DMS153 (cell line): ENCODE results near the gene TBX19.

ENCODE experiments used
- DNase-seq: peaks from one replicate; lab custom pipeline; 2025; lab: John Stamatoyannopoulos, UW

Gene TBX19

DNA sequence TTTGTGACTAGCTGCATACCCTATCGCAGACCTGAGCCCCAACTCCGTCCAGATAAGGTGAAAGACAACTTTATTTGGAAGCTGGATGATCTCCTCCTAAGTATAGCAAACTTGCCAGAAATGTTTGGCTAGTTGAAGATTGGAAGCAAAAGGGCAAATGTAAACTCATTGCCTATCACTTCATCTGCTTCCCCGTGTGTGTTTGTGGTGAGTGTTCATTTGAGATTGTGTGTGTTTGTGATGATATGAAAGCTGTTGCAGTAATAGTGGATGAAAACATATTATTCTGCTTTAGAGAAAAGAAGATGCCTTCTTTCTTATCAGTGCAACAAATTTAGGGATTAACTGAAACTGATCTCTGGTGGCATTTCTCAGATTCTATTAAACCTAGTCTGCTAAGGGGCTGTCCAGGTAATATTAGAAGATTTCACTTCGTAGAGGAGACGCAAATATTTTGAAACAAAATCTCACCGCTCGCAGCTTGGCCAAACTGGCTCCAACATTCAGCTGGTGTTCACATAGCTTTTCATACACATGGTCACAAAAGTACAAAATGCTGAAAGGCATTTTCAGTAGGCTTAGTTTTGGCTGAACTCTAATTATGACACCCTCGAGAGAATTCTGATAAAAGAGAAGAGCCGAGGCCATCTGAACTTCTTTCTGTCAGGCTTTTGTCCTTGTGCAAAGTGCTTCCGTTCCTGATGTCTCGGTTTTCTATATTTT is 1.1 kb downstream of the TBX19 start:
- no peak for DNase-seq

DNA sequence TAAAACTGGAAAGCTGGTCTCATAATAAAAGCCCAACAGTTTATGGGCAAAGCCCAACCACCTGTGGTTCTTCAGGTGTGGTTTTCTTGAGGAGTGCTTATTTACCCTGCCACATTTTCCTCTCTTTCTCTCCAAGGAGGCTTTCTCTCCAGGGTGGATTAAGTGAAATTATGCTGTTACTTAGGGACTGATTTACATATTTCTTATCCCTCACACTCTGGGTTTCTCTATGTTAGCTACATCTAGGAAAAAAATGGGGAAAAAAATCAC is 4.8 kb downstream of the TBX19 start:
- DNase-seq, result peak; percentile 74

DNA sequence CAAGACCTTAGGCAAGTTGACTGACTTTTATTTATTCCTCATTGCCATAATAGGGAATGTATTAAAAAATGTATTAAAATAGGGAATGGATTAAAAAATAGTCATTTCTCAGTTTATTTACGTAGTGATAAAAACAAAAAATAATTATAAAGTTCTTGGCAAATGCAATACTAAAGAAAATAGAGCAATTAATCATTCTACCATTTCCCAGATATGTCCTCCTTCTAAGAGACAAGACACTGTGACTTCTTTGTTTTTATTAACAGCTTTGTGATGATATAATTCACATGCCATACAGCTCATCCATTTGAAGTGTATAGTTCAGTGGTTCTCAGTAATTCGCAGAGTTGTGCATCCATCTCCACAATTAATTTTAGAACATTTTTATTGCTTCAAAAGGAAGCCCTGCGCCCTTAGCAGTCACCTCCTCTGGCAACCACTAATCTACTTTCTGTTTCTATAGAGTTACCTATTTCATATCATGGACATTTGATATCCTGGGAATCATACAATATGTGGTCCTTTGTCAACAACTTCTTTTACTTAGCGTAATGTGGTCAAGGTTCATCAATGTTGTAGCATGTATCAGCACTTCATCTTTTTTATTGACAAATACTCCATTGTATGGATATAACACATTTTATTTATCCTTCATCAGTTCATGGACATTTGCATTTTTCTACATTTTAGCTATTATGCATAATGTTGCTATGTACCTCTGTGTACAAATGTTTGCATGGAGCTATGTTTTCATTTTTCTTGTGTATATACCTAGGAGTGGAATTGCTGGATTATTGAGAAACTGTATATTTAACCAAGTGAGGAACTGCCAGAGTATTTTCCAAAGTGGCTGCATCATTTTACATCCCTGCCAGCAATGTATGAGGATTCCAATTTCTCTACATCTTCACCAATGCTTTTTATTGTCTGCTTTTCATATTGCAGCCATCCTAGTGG is 5.6 kb downstream of the TBX19 start:
- DNase-seq, result no peak

DNA sequence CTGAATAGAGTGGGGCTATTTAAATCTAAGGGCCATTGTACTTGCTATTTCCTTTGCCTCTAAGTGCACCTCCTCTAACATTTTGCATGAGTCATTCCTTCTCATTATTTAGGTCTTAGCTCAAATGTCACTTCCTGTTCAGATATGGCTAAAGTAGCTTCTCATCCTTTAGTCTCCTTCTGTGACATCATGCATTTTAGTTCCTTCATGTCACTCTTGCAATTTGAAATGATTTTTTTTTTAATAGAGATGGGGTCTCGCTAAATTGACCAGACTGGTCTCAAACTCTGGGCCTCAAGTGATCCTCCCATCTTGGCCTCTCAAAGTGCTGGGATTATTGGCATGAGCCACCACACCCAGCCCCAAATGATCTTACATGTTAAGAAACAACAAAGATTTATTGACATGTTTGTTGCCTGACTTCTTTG is 6.6 kb downstream of the TBX19 start:
- DNase-seq, result peak; percentile 38

DNA sequence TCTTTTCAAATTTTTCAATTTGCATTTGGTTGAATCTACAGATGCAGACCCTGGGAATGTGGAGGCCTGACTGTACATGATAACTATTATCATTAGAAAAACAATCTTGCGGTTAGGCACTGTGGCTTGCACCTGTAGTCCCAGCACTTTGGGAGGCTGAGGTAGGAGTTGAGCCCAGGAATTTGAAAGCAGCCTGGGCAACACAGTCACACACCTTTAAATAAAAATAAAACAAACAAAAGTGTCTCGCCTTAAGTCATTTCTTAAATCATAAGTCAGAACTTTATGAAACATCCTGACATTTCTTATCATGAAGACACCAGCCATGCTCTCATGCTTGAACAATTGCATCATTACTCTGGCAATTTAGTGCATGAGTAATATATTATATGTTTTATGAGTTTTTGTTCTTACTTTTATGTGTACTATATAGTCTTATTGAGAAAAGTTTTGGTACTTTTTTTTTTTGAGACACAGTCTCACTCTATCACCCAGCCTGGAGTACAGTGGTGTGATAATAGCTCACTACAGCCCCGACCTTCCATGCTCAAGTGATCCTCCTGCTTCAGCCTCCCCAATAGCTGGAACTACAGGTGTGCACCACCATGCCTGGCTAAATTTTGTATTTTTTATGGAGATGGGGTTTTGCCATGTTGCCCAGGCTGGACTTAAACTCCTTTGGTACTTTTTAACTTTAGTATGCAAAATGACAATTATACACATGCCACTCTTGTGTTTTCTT is 7.8 kb downstream of the TBX19 start:
- no peak for DNase-seq

DNA sequence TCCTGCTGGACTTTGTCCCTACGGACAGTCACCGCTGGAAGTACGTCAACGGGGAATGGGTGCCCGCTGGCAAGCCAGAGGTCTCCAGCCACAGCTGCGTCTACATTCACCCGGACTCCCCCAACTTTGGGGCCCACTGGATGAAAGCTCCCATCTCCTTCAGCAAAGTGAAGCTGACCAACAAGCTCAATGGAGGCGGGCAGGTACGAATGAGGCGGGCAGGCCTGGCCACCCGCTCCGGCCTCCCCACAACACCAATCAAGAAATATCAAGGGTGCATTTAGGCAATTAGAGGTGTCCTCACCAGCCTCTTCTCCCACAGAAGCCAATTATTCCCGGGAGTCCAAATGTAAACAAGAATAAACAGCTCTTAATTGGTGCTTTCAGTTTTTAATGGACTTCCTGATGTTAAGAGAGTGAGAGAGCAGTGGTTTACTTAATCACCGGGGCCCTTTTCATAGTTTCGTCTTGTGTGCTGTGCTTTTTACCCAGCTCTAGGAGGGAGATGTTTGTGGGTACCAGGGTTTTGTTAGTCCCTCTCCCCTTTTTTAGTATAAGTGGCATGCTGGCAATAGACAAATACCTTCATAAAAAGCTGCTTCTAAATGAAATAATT is 10.7 kb downstream of the TBX19 start:
- peak; percentile 75 for DNase-seq

DNA sequence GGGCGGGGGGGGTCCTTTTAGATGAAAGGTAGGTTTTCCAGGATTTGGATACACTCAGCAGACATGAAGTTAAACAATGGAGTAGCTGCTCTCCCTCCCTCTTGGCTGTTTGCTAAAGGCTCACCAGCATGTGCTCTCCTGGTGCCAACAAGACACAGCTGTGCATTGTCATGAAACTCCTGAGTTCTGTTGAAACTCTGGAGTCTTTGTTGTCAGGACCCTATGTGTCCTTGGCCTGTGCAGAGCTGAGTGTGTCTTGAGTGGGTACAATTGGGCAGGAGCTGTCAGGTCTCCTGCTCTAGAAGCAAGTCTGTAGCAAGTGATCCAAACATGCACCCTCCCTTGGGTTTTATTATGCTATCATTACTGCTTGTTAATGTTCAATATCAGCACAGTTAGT is 12.7 kb downstream of the TBX19 start:
- DNase-seq, result no peak

DNA sequence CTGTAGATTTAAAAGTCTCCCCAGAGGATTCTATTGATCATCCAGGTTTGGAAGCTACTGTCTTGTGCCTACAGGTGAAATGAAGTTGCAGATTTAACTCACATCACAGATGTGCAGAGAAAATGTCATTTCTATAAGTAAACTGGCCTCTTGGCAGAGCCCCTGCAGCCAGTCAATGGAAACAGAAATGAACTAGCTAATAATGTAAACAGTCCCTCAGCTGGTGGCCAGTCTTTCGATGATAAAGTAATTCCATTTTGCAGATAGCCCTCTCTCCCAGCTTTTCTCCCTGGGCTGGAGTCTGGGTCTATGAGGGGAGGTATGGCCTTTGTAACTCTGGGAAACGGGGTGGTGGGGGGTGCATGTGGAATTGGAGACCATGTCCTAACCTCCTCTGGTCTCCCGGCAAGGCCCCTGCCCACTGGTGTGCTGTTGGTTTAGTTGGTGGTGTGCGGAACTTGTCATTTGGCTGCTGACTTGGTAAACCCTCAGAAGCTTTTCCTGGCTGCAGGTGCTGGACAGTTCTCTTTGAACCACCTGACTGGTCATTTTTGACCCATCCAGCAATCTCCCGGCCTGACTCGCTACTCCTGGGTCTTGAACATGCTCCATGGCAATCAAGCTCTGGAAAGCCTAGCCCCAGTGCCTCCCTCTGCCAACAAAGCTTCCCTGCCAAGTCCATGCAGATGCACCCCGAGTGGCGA is 14.9 kb downstream of the TBX19 start:
- no peak for DNase-seq

DNA sequence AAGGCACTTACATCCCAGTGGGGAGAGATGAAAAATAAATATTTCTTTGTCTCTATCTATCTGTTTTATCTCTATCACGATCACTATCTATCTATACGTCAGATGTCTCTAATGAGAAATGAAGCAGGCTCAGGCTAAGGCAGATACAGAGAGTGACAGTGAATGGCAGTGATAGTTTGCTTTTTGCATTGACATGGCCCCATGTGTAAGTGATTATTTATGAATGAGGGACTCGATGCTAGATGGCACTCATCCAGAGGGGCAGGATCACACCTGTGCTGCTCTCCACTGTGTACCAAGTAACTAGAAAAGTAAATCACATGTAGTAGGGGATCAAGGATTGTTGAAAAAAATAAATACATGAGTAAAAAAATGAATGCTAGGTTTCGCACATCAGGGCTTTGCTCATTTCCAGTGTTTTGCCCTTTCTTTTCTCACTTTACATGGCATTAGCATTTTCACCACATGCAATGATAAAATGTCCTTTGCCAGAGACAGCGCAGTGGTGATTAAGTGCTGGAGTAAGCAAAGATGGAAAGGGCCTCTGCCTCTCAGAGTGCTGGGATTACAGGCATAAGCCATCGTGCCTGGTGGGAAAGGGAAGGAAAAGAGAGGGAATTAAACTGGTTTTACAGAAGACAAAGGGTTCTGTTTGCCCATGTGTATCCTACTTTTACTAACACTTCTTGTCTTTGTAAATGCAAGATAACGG is 16.5 kb downstream of the TBX19 start:
- no peak for DNase-seq

DNA sequence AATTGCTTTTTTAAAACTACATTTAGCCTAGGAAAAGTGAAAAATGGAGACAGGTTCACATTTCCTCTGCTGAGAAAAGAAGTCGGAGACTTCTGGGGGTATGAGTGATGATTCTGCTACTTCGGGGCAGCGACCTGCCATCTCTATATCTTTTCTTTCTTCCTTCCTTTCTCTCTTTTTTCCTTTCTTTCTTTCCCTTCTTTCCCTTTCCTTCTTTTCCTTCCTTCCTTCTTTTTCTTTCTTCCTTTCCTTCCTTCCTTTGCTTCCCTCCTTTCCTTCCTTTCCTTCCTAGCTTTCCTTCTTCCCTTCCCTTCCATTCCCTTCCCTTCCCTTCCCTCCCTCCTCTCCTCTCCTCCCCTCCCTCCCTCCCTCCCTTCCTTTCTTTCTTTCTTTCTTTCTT is 17.8 kb downstream of the TBX19 start:
- no peak for DNase-seq

DNA sequence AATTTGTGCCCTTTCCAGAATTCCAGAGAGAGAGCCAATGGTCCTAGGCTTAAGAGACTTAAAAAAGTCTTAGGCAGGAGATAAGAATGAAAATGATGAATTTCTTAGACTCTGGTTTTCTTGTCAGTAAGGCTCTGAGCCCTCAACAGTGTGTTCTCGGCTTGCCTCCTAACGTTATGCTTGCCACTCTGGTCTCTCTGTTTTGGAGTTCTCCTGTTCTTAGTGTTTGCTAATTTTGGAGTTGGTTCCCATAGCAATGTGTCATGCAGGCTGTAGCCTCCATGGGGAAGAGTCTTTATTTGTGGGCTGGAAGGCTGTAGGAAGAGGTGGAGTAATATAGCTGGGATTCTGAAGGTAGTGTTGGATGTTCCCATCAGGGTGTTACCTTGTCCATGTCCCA is 19.9 kb downstream of the TBX19 start:
- no peak for DNase-seq

DNA sequence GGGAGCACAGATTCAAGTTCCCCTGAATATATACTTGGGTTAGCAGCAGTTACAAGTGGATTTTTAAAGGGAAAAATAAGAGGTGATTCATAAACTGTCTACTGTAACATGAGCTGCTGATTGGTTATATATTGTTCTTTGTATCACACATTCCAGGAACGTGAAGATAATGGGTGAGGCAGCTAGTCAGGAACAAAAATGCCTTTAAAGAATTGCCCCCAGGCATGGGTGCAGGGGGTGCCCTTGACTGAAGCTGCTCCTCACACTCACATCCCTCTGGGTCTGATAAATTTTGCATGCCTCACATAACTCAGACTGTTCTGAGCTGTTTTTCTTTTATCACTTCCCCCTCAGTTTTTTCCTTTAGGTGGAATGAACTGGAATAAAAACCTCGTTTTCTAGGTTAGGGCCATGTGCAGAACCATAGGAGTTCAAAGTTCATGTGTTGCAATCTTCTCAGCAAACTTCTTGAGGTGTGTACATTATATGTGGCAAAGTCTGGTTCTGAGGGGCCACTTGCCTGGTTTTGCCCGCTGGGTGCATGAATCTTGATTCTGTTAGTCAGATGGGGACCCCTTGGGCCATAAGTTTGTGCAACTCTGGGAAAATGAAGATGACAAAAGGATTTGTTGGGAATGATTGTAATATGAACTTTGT is 21.1 kb downstream of the TBX19 start:
- DNase-seq, result no peak

DNA sequence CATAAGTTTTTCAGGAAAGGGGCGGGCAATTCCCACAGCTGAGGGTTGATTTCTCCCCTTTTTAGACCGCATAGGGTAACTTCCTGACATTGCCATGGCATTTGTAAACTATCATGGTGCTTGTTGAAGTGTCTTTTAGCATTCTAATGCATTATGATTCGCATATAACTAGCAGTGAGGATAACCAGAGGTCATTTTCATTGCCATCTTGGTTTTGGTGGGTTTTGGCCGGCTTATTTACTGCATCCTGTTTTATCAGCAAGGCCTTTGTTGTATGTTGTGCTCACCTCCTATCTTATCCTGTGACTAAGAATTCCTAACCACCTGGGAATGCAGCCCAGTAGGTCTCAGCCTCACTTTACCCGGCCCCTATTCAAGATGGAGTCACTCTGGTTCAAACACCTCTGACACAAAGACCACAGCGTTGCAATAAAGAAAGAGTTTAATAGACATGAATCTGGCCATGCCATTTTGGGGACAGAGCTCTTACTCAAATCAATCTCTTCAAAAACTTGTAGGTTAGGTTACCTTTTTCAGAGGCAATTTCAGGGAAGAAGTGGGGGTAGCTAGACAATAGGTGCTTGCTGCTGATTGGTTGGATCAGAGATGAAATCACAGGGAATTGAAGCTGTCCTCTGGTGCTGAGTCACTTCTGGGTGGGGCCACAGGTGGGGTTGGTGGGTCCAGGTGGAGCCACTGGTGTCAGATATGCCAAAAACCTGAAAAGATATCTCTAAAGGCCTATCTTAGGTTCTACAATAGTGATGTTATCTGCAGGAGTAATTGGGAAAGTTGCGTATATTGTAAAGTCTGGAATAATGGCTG is 23.3 kb downstream of the TBX19 start:
- DNase-seq, result no peak

DNA sequence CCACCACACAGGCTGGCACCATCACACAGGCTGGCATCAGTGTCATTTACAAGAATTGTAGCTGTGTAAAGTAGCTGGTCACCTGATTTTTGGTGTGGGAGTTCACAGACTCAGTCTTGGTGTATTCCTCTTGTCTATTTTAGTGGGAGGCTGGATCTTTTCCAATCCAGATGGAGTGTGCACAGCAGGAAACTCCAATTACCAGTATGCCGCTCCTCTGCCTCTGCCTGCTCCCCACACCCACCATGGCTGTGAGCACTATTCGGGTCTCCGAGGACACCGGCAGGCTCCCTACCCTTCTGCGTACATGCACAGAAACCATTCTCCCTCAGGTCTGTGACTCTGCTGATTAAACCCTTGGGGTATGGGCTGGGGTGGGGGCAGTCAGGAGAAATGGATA is 24.2 kb downstream of the TBX19 start:
- DNase-seq, result no peak

DNA sequence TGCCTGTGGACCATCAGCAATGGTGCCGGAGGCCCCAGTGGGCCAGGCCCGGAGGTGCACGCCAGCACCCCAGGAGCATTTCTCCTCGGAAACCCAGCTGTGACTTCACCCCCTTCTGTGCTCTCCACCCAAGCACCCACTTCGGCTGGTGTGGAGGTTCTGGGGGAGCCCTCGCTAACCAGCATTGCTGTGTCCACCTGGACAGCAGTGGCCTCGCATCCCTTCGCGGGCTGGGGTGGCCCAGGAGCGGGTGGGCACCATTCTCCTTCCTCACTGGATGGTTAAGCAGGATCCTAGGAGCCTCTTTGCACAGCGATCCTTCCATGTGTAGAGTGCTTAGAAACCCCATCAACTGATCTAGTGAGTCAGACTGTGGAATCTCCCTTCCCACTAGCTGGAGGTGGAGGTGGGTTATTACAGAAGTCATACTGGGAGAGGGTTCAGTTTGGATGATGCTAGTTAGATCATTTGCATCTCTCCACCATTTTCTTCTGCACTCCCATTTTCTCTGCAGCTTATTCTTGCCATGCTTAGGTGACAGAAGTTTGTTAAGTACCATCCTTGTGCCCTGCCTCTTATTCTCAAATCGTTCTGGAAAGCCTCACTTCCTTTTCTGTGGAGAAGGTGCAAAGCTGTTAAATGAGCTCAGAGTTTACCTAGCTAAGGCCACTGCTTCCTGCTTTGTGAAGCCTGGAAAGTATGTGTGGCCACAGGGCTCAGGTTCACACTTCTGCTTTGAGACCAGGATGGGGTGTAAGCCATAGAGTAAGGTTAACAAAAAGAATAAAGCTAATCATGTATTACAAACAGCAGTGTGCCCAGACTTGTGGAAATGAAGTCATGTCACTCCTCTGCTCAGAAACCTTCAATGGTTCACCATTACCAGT is 32.3 kb downstream of the TBX19 start:
- peak; percentile 8 for DNase-seq

DNA sequence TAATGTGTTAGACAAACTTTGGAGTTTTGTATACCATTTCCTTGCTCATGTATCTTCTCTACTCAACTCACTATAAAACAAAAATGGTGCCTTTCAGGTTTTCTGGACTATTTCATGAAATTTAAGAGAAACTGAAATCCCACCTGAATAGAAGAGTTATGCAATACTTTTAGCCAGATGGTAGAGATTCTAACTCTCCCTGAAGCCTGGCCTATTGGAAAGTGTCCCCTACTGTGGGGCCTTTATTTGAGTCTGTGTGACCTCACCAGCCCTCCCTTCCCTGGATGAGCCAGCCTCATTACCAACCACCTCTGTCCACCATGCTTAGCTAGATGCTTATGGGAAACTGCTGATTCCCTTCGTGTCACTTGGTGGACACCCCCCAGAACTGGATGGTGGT is 35.5 kb downstream of the TBX19 start:
- DNase-seq, result no peak

DNA sequence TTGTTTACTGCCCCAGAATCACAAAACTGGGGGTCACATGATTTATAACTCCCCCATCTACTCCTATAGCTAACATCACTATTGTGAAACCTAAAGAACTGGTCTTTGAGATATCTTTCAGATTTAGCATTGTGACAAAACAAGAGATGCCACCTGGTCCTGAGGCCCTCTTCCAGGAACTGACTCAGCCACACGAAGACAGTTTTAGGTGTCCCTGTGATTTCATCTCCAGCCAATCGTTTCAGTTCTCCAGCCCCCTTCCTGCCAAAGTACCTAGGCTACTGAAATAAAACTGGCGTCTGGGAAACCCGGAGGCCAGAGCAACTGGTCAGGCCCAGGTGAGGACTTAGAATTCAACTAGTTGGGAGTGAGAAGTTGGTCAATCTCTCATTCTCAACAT is 36.6 kb downstream of the TBX19 start:
- no peak for DNase-seq

DNA sequence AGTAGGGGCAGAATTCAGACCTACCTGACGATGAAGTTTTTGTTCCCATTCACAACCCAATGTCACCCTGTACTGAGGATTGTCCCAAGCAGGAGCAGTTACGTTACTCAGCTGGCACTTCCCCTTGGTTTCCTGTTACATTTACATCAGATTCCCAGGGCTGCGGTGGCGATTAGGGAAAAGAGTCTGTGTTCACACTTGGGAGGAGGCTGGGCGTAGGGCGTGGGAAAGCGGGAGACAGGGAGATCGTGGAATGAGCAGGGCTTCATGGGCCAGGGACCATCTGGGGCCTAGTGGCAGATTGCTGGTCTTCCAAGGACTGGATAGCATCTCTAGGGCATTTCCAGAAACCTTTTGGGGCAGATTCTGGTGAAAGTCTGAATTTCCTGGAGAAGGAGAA is 39.0 kb downstream of the TBX19 start:
- no peak for DNase-seq

DNA sequence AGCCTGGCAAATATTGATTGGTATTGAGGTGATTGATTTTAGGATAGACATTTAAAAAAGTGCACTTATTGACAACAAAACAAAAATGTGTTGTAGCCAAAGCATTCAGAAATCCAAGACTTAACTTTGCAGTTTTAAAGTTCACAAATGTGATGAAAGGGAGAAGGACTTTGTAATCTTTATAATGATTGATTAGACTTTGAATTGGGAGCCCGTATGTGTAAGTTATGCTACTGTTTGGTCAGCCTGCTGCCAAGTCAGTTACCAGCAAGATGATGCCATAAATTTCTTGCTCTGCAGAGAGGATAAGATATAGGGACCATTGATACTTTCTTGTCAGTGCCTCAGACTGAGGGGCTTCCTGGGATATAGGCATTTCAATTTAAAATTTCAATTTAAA is 39.5 kb downstream of the TBX19 start:
- DNase-seq, result no peak
